ENCODE data around the gene SSR2.
"Not testable (repeated sequence)": the region's sequence is repeated elsewhere in the genome, so short reads cannot be mapped to it uniquely, and the experiment has no call there.

The SSR2 gene

GRCh38 chr1:155990005-155990739 lies 30.6 kb downstream of the SSR2 start:
- no peak for DNase-seq

GRCh38 chr1:155989242-155990004 lies 31.3 kb downstream of the SSR2 start:
- peak; percentile 82 for DNase-seq

- not testable (repeated sequence) for DNase-seq
Measured at GRCh38 chr1:155984903-155985645, 35.7 kb downstream of the SSR2 start.

- DNase-seq = no peak
Measured at GRCh38 chr1:155984341-155984740, 36.4 kb downstream of the SSR2 start.

GRCh38 chr1:155983191-155984024 lies 37.3 kb downstream of the SSR2 start:
- DNase-seq = no peak

- DNase-seq = no peak
Measured at GRCh38 chr1:155982106-155982505, 38.6 kb downstream of the SSR2 start.

- DNase-seq = peak; percentile 66
Measured at GRCh38 chr1:155981266-155982088, 39.3 kb downstream of the SSR2 start.

- no peak for DNase-seq
Measured at GRCh38 chr1:155979597-155980343, 41.0 kb downstream of the SSR2 start.

- DNase-seq = no peak
Measured at GRCh38 chr1:155978973-155979429, 41.8 kb downstream of the SSR2 start.

GRCh38 chr1:155978325-155978972 lies 42.3 kb downstream of the SSR2 start, which contains the start of gene ARHGEF2:
TSS of gene ARHGEF2 (minus strand) at chr1:155978547. CDS start at chr1:155978427, 120 bp downstream.
- DNase-seq = peak; percentile 88

- DNase-seq = peak; percentile 33
Measured at GRCh38 chr1:155977690-155978324, 42.9 kb downstream of the SSR2 start.

- DNase-seq = peak; percentile 47
Measured at GRCh38 chr1:155976913-155977689, 43.6 kb downstream of the SSR2 start.

GRCh38 chr1:155976062-155976912 lies 44.5 kb downstream of the SSR2 start:
- peak; percentile 86 for DNase-seq

GRCh38 chr1:155975375-155976061 lies 45.2 kb downstream of the SSR2 start:
- DNase-seq = no peak

GRCh38 chr1:155974208-155975115 lies 46.3 kb downstream of the SSR2 start:
- no peak for DNase-seq

- no peak for DNase-seq
Measured at GRCh38 chr1:155973723-155974122, 47.0 kb downstream of the SSR2 start.

All from CD4-positive, alpha-beta T cell treated with Interleukin-6 for 4 hours (primary cell).